ENCODE measurements around the gene THOC6. TPM values are rescaled to one million over a fixed set of nuclear protein-coding genes. Genes with fewer than 3 reads are reported as not detected.

THOC6 gene
- polyA plus RNA-seq, 1 donor from 2014 or later, result 11.4 TPM

GRCh38 chr16:2983706-2984136 lies 40.1 kb upstream of the THOC6 start:
- Histone ChIP-seq H3F3A (ENCODE audit: insufficient read depth, low read length, poor library complexity, severe bottlenecking) (no peaks in the 10 kb centered on the region), H3K79me2 (replicated peaks; ENCODE audit: insufficient read depth, low read length) (no peaks in the 10 kb centered on the region), H3K27ac (ENCODE audit: low read length) (no peak overlapping the region), H3K27me3 (ENCODE audit: insufficient read depth, low read depth, low read length) (no peaks in the 10 kb centered on the region), H3K9me2 (ENCODE audit: insufficient read depth, low read length) (no peaks in the 10 kb centered on the region), H3K9ac (ENCODE audit: low read length) (no peak overlapping the region), H2AFZ (ENCODE audit: low read depth, low read length) (no peak overlapping the region), H3K4me3 (ENCODE audit: low read length) (peak overlapping the region; percentile 28), H3K4me2 (ENCODE audit: low read length) (no peak overlapping the region), H4K20me1 (ENCODE audit: insufficient read depth) (no peaks in the 10 kb centered on the region), H3K36me3 (ENCODE audit: insufficient read depth, low read length) (no peaks in the 10 kb centered on the region), H3K9me3 (ENCODE audit: low read length) (no peaks in the 10 kb centered on the region)
- TF ChIP-seq EP300 (conservative IDR thresholded peaks at IDR 0.05; ENCODE audit: poor library complexity, severe bottlenecking) (peak; percentile 18), SMC3 (conservative IDR thresholded peaks at IDR 0.05; ENCODE audit: poor library complexity) (peak; percentile 68), TAF1 (IDR thresholded peaks at IDR 0.05; ENCODE audit: low read depth) (no peak), RAD21 (conservative IDR thresholded peaks at IDR 0.05) (peak; percentile 77), POLR2AphosphoS5 (IDR thresholded peaks at IDR 0.05) (no peak), MXI1 (conservative IDR thresholded peaks at IDR 0.05; ENCODE audit: poor library complexity, severe bottlenecking) (no peak), EZH2 (IDR thresholded peaks at IDR 0.05; ENCODE audit: borderline replicate concordance, insufficient read depth, low read length, poor library complexity, severe bottlenecking) (no peak), CTCF (IDR thresholded peaks at IDR 0.05; ENCODE audit: poor library complexity, severe bottlenecking) (peak; percentile 92)

- Histone ChIP-seq H3K79me2 (replicated peaks; ENCODE audit: insufficient read depth, low read length) (no peaks in the 10 kb centered on the region), H3K27me3 (ENCODE audit: insufficient read depth, low read depth, low read length) (no peaks in the 10 kb centered on the region), H3K9me2 (ENCODE audit: insufficient read depth, low read length) (no peaks in the 10 kb centered on the region), H4K20me1 (ENCODE audit: insufficient read depth) (no peaks in the 10 kb centered on the region), H3K9me3 (ENCODE audit: low read length) (no peaks in the 10 kb centered on the region), H3K4me3 (ENCODE audit: low read length) (no peak overlapping the region), H2AFZ (ENCODE audit: low read depth, low read length) (no peak overlapping the region), H3K27ac (ENCODE audit: low read length) (no peak overlapping the region), H3K9ac (ENCODE audit: low read length) (no peak overlapping the region), H3K4me2 (ENCODE audit: low read length) (no peak overlapping the region), H3F3A (ENCODE audit: insufficient read depth, low read length, poor library complexity, severe bottlenecking) (no peaks in the 10 kb centered on the region), H3K36me3 (ENCODE audit: insufficient read depth, low read length) (no peaks in the 10 kb centered on the region)
- TF ChIP-seq RAD21 (conservative IDR thresholded peaks at IDR 0.05) (no peak), EZH2 (IDR thresholded peaks at IDR 0.05; ENCODE audit: borderline replicate concordance, insufficient read depth, low read length, poor library complexity, severe bottlenecking) (no peak), CTCF (IDR thresholded peaks at IDR 0.05; ENCODE audit: poor library complexity, severe bottlenecking) (no peak), MXI1 (conservative IDR thresholded peaks at IDR 0.05; ENCODE audit: poor library complexity, severe bottlenecking) (no peak), REST (IDR thresholded peaks at IDR 0.05; ENCODE audit: borderline replicate concordance) (no peak), EP300 (conservative IDR thresholded peaks at IDR 0.05; ENCODE audit: poor library complexity, severe bottlenecking) (no peak), POLR2AphosphoS5 (IDR thresholded peaks at IDR 0.05) (no peak), SMC3 (conservative IDR thresholded peaks at IDR 0.05; ENCODE audit: poor library complexity) (no peak), TAF1 (IDR thresholded peaks at IDR 0.05; ENCODE audit: low read depth) (no peak)
Observed at GRCh38 chr16:2985462-2985861, 38.4 kb upstream of the THOC6 start.
